GM12878 (cell line): Measurements from ENCODE around the gene RRH. TPM values are rescaled to one million over a fixed set of nuclear protein-coding genes. Genes with fewer than 3 reads are reported as not detected.

ENCODE experiments used
- ATAC-seq: fragments of 200-7000 bp; cut with Tn5 transposase; 3 replicates; pipeline ENCODE4 v1.9.1; 2020; ENCODE audit warnings: mild to moderate bottlenecking, moderate library complexity
- BruUV-seq: library from RNA; stranded (reverse); fragments of 400-500 nt; replicated peaks from 2 replicates; lab custom pipeline; 2021; lab: Mats Ljungman, UMichigan
- CTCF ChIA-PET: fragments of 300-600 bp; sonication (Branson Sonifier 250); formaldehyde crosslinking; extraction: SDS; loops from one replicate; lab custom pipeline; 2021; ENCODE audit warnings: inconsistent platforms; lab: Yijun Ruan, JAX
- POLR2A ChIA-PET: fragments of 350-600 bp; formaldehyde crosslinking; extraction: SDS; loops from one replicate; lab custom pipeline; 2021; ENCODE audit warnings: inconsistent platforms; lab: Charles Lee
- RAD21 ChIA-PET: fragments of 300-600 bp; sonication (Branson Sonifier 250); formaldehyde crosslinking; loops from one replicate; lab custom pipeline; 2023; ENCODE audit warnings: antibody characterized with exemption; ENCODE audit not compliant: unreplicated experiment; lab: Charles Lee
- SMC1A ChIA-PET: fragments of 300-600 bp; sonication (Branson Sonifier 250); formaldehyde crosslinking; loops from one replicate; lab custom pipeline; 2023; ENCODE audit not compliant: unreplicated experiment, uncharacterized antibody; lab: Charles Lee
- DNase-seq: peaks from one replicate; pipeline ENCODE4 v3.0.0-alpha.2; 2011; ENCODE audit warnings: low read depth, low spot score
- FAIRE-seq: peaks from 3 replicates; lab custom pipeline; 2011; peaks lifted over from hg19 to GRCh38; lab: Jason Lieb, UNC
- H2AFZ ChIP-seq: 2 replicates; pipeline ENCODE4 v1.6.0; 2011; ENCODE audit warnings: low read depth, low read length, control low read depth; ENCODE audit not compliant: control insufficient read depth
- H3K27ac ChIP-seq: 2 replicates; pipeline ENCODE4 v1.5.1; 2011; ENCODE audit warnings: control low read depth; ENCODE audit not compliant: control insufficient read depth, insufficient read depth
- H3K27me3 ChIP-seq, 2 experiments: replicated peaks in 1 of 2; 2 replicates each; pipeline versions ENCODE4 v1.6.0 to v1.6.1; 2011; ENCODE audit warnings: low read length in 1 of 2; ENCODE audit not compliant: control insufficient read depth in 2 of 2, insufficient read depth in 2 of 2
- H3K36me3 ChIP-seq, 2 experiments: 2 replicates each; pipeline ENCODE4 v1.5.1; 2011; ENCODE audit warnings: low read length in 1 of 2; ENCODE audit not compliant: control insufficient read depth in 2 of 2, insufficient read depth in 2 of 2
- H3K4me1 ChIP-seq: 2 replicates; pipeline ENCODE4 v1.6.1; 2011; ENCODE audit warnings: mild to moderate bottlenecking, low read length, moderate library complexity, mixed read lengths; ENCODE audit not compliant: control insufficient read depth, insufficient read depth
- H3K4me2 ChIP-seq: 2 replicates; pipeline ENCODE4 v1.6.0; 2011; ENCODE audit warnings: control low read depth; ENCODE audit not compliant: control insufficient read depth, insufficient read depth
- H3K4me3 ChIP-seq: fragments of 200-600 bp; sonication (generic); 2 replicates; pipeline ENCODE4 v1.5.1; 2016
- H3K79me2 ChIP-seq: 2 replicates; pipeline ENCODE4 v1.6.0; 2011; ENCODE audit warnings: low read length; ENCODE audit not compliant: control insufficient read depth, insufficient read depth
- H3K9ac ChIP-seq: 2 replicates; pipeline ENCODE4 v1.8.0; 2011; ENCODE audit warnings: low read length, control low read depth, mixed read lengths; ENCODE audit not compliant: control insufficient read depth, insufficient read depth
- H3K9me3 ChIP-seq: replicated peaks from 3 replicates; pipeline ENCODE4 v1.5.1; 2011; ENCODE audit warnings: mild to moderate bottlenecking, low read length; ENCODE audit not compliant: control insufficient read depth, insufficient read depth
- H4K20me1 ChIP-seq: 2 replicates; pipeline ENCODE4 v1.6.0; 2011; ENCODE audit not compliant: control insufficient read depth, insufficient read depth
- ASH2L ChIP-seq: fragments of 300-600, 200-600 bp; sonication (generic); IDR thresholded peaks from 2 replicates; pipeline ENCODE4 v1.6.1; 2017; ENCODE audit warnings: low read depth, mild to moderate bottlenecking, borderline replicate concordance
- EP300 ChIP-seq, 2 experiments: fragments of 150-350 bp in 1 of 2; IDR thresholded peaks; 2 replicates each; pipeline ENCODE4 v1.6.1; 2011 to 2012; ENCODE audit warnings: low read depth in 2 of 2, low read length in 2 of 2, borderline replicate concordance in 1 of 2, improper control_type of control experiment in 1 of 2, inconsistent platforms in 1 of 2; ENCODE audit not compliant: control insufficient read depth in 1 of 2
- MAX ChIP-seq: IDR thresholded peaks from 2 replicates; pipeline ENCODE4 v1.6.1; 2012; ENCODE audit warnings: low read depth, low read length, improper control_type of control experiment
- SIN3A ChIP-seq: IDR thresholded peaks from 2 replicates; pipeline ENCODE4 v1.6.1; 2012; ENCODE audit warnings: low read depth, low read length, improper control_type of control experiment
- SKIL ChIP-seq: fragments of 450-650 bp; IDR thresholded peaks from 2 replicates; pipeline ENCODE4 v1.6.1; 2017; ENCODE audit warnings: mild to moderate bottlenecking, low read depth, inconsistent platforms; ENCODE audit not compliant: poor library complexity, severe bottlenecking
- WGBS: methylation state at CpG from one replicate; pipeline ENCODE4 v1.1.6; 2016; ENCODE audit warnings: low lambda C conversion rate; ENCODE audit not compliant: insufficient replicate concordance, insufficient coverage; ENCODE audit errors: missing lambda C conversion rate; 5-methylcytosine and 5-hydroxymethylcytosine counted together
- in situ Hi-C: fragments of 300-500 bp; cut with MboI; formaldehyde crosslinking; loops from 9 replicates; pipeline ENCODE4 v1.14.3; 2018; ENCODE audit warnings: mixed read lengths
- intact Hi-C: fragments of 100-400 bp; cut with micrococcal nuclease; formaldehyde crosslinking; loops from one replicate; pipeline ENCODE4 v1.14.2; 2022; ENCODE audit not compliant: unreplicated experiment
- polyA plus RNA-seq, 11 experiments: library from polyadenylated mRNA; depleted of rRNA in 4 of 11; unstranded in 6 of 11; stranded (reverse) in 5 of 11; fragments of >200 nt; fragmentation: Nextera tagmentation in 4 of 11; fragmentation: Illumina TruSeq in 1 of 11; extraction: Ambion mirVana in 4 of 11; extraction: Trizol in 1 of 11; gene quantifications; 1 replicate in 1 of 11; 2 replicates in 10 of 11; pipeline versions ENCODE4 v1.2.1 to v1.2.3, GENCODE V29; 2011 to 2016; ENCODE audit warnings: inconsistent platforms in 2 of 11, missing spikeins in 2 of 11, low read depth in 1 of 11
- total RNA-seq, 4 experiments: library from RNA; depleted of rRNA in 3 of 4; stranded (reverse); fragments of >200 nt in 3 of 4; fragmentation: Illumina TruSeq in 1 of 4; extraction: Trizol in 1 of 4; gene quantifications; 2 replicates each; pipeline versions ENCODE4 v1.2.1 to v1.2.3, GENCODE V29; 2013 to 2021

The RRH gene
- total and polyA plus RNA-seq, 10 of the 15 experiments (the other 5 are each of a cell fraction or from before 2014, with no cell fraction given): 0.06 to 0.24 (median 0.12) TPM; not detected in 6

GRCh38 chr4:109820563-109820962, 7.2 kb upstream of the RRH start:
- no peak overlapping the region for H3K4me3 ChIP-seq
- CTCF ChIA-PET: interaction anchor here (1.0 to 1.4 kb wide), 2 partner anchors 393 to 395 kb away, joined by 3 read pairs; no protein-coding TSS in a partner anchor
- RAD21 ChIA-PET: no interaction called here
- no TSS peak for BruUV-seq
- intact Hi-C loops (no loop called here), in situ Hi-C loops (no loop called here)
- H3K27me3 ChIP-seq: no peaks in the 10 kb centered on the region
- H3K4me2 ChIP-seq: no peak overlapping the region
- peaks cover 25% of the 10 kb centered on the region for H3K79me2 ChIP-seq
- no peaks in the 10 kb centered on the region for H4K20me1 ChIP-seq
- DNase-seq (no peak), FAIRE-seq (no peak), ATAC-seq (no peak)
- no peak overlapping the region for H3K27ac ChIP-seq
- no peak overlapping the region for H3K9ac ChIP-seq
- SMC1A ChIA-PET: interaction anchor here (1.2 kb wide), 1 partner anchor 15 kb away, joined by 3 read pairs; no protein-coding TSS in a partner anchor
- H3K36me3 ChIP-seq: peaks cover 0 to 2% of the 10 kb centered on the region in 2 experiments; a peak in 3 of 4 replicates
- 100% methylated on average over 2 of the region's 2 CpGs for WGBS
- H2AFZ ChIP-seq: no peak overlapping the region
- H3K9me3 ChIP-seq: no peaks in the 10 kb centered on the region
- POLR2A ChIA-PET: no interaction called here
- H3K4me1 ChIP-seq: no peaks in the 10 kb centered on the region
- TF ChIP-seq SKIL (no peak), EP300 (IDR thresholded peaks at IDR 0.05; ENCODE audit: borderline replicate concordance in 1 of 2, control insufficient read depth in 1 of 2, low read depth in 2 of 2, low read length in 2 of 2) (no peak), ASH2L (no peak), MAX (no peak), SIN3A (no peak)
